Activated CD8-positive, alpha-beta T cell treated with anti-CD3 and anti-CD28 coated beads, Interleukin-2, amount 10 ng/mL, durations not matched to agents 7 days and 5 days (primary cell): Measurements from ENCODE around the gene UBALD2. TPM values are rescaled to one million over a fixed set of nuclear protein-coding genes. Genes with fewer than 3 reads are reported as not detected.
"Not testable (repeated sequence)": the region's sequence is repeated elsewhere in the genome, so short reads cannot be mapped to it uniquely, and the experiment has no call there.

Experiments
- ATAC-seq: fragments of 150-1000 bp; cut with Tn5 transposase; one replicate; pipeline ENCODE4 v1.10.0; 2021; ENCODE audit warnings: moderate library complexity
- CTCF ChIA-PET: fragments of 350-600 bp; sonication (Branson Sonifier 250); formaldehyde crosslinking; loops from one replicate; lab custom pipeline; 2021; ENCODE audit warnings: antibody characterized with exemption; lab: Charles Lee
- POLR2A ChIA-PET: fragments of 350-600 bp; sonication (Branson Sonifier 250); formaldehyde crosslinking; loops from one replicate; lab custom pipeline; 2021; ENCODE audit warnings: antibody characterized with exemption; lab: Charles Lee
- DNase-seq: peaks from one replicate; pipeline ENCODE4 v3.0.0-alpha.2; 2020
- H3K27ac Mint-ChIP-seq: one replicate; pipeline ENCODE4 v1.8.0; 2021; ENCODE audit warnings: mild to moderate bottlenecking, mixed read lengths
- H3K27me3 Mint-ChIP-seq: one replicate; pipeline ENCODE4 v1.8.0; 2021; ENCODE audit warnings: low read depth, mixed read lengths
- H3K36me3 Mint-ChIP-seq: one replicate; pipeline ENCODE4 v1.8.0; 2021; ENCODE audit warnings: low read depth, mixed read lengths
- H3K4me1 Mint-ChIP-seq: one replicate; pipeline ENCODE4 v1.8.0; 2021; ENCODE audit warnings: low read depth, mixed read lengths
- H3K4me3 Mint-ChIP-seq: one replicate; pipeline ENCODE4 v1.8.0; 2021; ENCODE audit warnings: mild to moderate bottlenecking, mixed read lengths
- H3K9me3 Mint-ChIP-seq: one replicate; pipeline ENCODE4 v1.8.0; 2022; ENCODE audit warnings: mixed read lengths; ENCODE audit not compliant: insufficient read depth
- total RNA-seq, 2 experiments: library from RNA; stranded (reverse); gene quantifications; one replicate each; pipeline ENCODE4 v1.2.3, GENCODE V29; 2021

Gene UBALD2
- total RNA-seq, 2 experiments from 2014 or later = 318 to 359 TPM

DNA sequence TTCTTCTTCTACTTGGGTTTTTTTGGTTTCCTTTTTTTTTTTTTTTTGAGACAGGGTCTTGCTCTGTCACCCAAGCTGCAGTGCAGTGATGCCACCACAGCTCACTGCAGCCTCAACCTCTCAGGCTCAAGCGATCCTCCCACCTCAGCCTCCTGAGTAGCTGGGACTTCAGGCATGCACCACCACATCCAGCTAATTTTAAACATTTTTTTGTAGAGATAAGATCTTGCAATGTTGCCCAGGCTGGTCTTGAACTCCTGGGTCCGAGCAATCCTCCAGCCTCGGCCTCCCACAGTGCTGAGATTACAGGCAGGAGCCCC lies 39.9 kb downstream of the UBALD2 start:
- H3K27ac Mint-ChIP-seq, POLR2A ChIA-PET, H3K4me1 Mint-ChIP-seq, H3K4me3 Mint-ChIP-seq, ATAC-seq, DNase-seq, H3K9me3 Mint-ChIP-seq, H3K36me3 Mint-ChIP-seq, H3K27me3 Mint-ChIP-seq: not testable (repeated sequence)
- CTCF ChIA-PET = interaction anchor here (1.8 to 8.3 kb wide), 5 partner anchors 11 to 291 kb away, joined by 5 to 142 read pairs (median 6); partner anchors contain the start of gene SPHK1

DNA sequence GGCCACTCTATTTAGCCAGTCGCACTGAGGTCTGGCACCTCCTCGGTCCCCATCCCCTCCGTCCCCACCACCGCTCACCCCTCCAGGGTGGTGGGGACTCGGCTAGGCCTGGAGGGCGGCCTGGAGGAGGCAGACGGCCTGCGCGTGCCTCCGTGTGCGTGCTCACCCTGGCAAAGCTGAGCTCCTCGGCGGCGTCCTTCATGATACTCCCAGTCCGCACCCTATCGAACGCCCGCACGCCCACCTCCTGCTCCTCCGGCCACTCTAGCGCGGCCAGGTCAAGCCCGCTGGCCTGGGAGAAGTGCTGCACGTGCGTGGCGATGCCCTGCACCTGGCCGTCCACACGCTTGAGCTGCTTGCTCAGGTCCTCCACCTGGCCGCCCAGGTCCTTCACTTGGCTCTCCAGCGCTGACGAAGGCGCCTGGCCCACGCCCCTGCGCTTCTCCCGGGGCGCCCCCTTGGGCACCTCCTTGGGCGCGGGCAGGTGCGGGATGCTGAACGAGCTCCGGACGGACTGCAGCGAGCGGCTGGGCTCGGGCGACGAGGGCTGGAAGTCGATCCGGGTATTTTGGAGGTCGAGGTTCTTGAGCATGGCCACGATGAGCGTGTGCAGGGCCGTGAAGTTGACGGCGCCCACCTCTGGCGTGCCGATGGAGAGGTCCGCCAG lies 42.3 kb downstream of the UBALD2 start:
- no peaks in the 10 kb centered on the region for H3K9me3 Mint-ChIP-seq
- H3K36me3 Mint-ChIP-seq = peaks cover 15% of the 10 kb centered on the region
- peaks cover 5% of the 10 kb centered on the region for H3K4me1 Mint-ChIP-seq
- H3K27ac Mint-ChIP-seq = no peak overlapping the region
- H3K4me3 Mint-ChIP-seq = no peak overlapping the region
- ATAC-seq = no peak
- CTCF ChIA-PET = interaction anchor here (1.0 kb wide), 1 partner anchor 90 kb away, joined by 3 read pairs; no protein-coding TSS in a partner anchor
- no peaks in the 10 kb centered on the region for H3K27me3 Mint-ChIP-seq
- POLR2A ChIA-PET = no interaction called here
- DNase-seq = no peak

DNA sequence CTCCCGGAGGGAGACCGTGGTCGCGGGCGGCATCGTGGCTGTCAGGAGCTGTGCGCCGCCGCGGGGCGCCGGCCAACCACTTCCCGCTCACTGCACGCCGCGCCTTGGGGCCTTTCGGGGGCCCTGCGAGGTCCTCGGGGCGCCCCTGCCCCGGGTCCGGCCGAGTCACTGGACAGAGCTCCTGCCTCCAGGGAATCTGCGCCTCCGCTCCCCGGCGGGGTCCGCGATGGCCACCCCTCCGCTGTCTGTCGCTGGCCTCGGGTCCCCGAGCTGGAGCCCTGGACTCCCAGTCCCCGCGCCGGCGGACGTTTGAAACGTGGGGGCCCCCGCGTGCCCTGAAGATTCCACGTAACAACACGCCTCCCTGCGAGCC lies 42.8 kb downstream of the UBALD2 start, which contains the start of gene QRICH2:
Gene QRICH2 (minus strand): TSS at position 311 of the 373 bp plus-strand sequence. CDS start 278 bp downstream, at position 33.
- H3K36me3 Mint-ChIP-seq = peaks cover 18% of the 10 kb centered on the region
- ChIA-PET POLR2A (no interaction called here), CTCF (interaction anchor here (4.2 kb wide), 1 partner anchor 90 kb away, joined by 24 read pairs; no protein-coding TSS in a partner anchor)
- DNase-seq = no peak
- no peak for ATAC-seq
- no peak within 1 kb of the TSS for H3K27ac Mint-ChIP-seq
- H3K4me3 Mint-ChIP-seq = no peak within 1 kb of the TSS
- no peaks in the 10 kb centered on the region for H3K9me3 Mint-ChIP-seq
- H3K4me1 Mint-ChIP-seq = peaks cover 3% of the 10 kb centered on the region
- H3K27me3 Mint-ChIP-seq = no peaks in the 10 kb centered on the region

DNA sequence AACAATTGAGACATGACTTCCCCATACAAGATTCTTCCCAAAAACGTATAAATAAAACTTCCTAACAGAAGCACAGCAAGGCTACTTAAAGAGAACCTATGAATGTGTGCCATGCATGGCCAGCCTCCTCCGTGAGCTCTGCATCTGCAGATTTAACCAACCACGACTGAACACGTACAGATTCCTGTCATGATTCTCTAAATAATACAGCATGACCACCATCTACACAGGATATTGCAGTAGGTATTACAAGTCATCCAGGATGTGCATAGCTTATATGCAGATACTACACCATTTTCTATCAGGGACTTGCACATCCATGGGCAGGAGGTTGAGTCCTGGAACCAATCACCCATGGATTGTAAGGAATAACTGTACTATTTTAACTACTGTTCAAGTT lies 44.3 kb downstream of the UBALD2 start:
- no peaks in the 10 kb centered on the region for H3K27me3 Mint-ChIP-seq
- H3K4me1 Mint-ChIP-seq = no peaks in the 10 kb centered on the region
- ATAC-seq = no peak
- H3K27ac Mint-ChIP-seq = no peak overlapping the region
- H3K36me3 Mint-ChIP-seq = peaks cover 23% of the 10 kb centered on the region
- H3K4me3 Mint-ChIP-seq = no peak overlapping the region
- no peak for DNase-seq
- ChIA-PET CTCF (interaction anchor here (1.0 to 4.2 kb wide), 4 partner anchors 10 to 296 kb away, joined by 3 to 24 read pairs (median 4); no protein-coding TSS in a partner anchor), POLR2A (no interaction called here)
- no peaks in the 10 kb centered on the region for H3K9me3 Mint-ChIP-seq

DNA sequence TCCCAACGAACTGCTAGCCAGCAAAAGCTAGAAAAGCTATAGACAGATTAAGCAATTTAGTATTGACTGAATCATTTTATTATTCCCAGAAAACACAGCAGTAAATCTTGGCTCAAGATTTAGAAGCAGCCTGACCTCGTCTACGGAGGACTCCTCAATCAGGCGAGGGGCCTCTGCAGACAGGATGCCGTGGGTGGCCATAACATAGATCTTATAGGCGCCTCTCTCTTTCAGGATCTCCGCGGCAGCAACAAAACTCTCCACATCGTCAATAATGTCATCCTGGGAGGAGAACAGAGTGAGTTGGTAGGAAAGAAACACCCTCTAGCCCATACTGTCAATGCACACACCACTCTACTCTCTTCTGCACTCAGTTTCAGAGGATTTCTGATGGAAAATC lies 47.6 kb downstream of the UBALD2 start:
- CTCF ChIA-PET = no interaction called here
- no peak for DNase-seq
- Mint-ChIP-seq H3K4me3 (no peak overlapping the region), H3K27ac (no peak overlapping the region), H3K27me3 (no peaks in the 10 kb centered on the region), H3K9me3 (no peaks in the 10 kb centered on the region), H3K4me1 (peaks cover 5% of the 10 kb centered on the region), H3K36me3 (peaks cover 35% of the 10 kb centered on the region)
- POLR2A ChIA-PET = no interaction called here
- ATAC-seq = no peak

DNA sequence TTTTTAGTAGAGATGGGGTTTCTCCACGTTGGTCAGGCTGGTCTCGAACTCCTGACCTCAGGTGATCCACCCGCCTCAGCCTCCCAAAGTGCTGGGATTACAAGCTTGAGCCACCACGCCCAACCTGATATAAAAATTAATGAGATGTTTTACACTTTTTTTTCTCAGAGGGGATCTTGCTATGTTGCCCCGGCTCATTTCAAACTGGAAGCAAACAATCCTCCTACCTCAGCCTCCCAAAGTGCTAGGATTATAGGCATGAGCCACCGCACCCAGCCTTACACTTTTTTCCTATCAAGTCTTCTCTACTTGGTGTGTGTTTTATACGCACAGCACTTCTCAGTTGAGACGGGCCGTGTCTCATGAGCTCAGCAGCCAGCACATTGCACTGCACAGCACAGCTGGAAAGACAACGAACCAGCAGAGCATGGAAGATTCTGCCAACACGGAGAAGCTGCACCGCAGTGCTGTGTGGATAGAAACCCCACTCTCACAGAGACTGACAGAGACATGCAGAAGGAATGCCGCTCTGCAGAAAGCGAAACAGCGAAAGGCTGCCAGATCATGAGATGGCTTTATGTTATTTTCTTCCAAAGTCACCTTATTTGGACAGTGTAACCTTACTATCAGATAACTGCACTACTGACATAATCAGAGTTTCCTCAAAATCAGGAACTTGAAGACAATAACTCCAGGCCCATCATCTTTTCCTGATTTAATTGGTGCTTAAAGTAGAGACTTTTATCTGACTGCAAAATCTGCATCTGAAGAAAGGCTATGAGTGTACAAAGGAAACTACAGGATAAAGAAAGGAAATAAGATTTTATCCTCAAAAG lies 49.5 kb downstream of the UBALD2 start:
- no peak overlapping the region for H3K4me3 Mint-ChIP-seq
- ATAC-seq (no peak), DNase-seq (no peak)
- no peaks in the 10 kb centered on the region for H3K9me3 Mint-ChIP-seq
- no peaks in the 10 kb centered on the region for H3K27me3 Mint-ChIP-seq
- peaks cover 38% of the 10 kb centered on the region for H3K36me3 Mint-ChIP-seq
- ChIA-PET POLR2A (no interaction called here), CTCF (interaction anchor here (1.3 to 1.7 kb wide), 2 partner anchors 10 to 84 kb away, joined by 5 to 6 read pairs; no protein-coding TSS in a partner anchor)
- no peak overlapping the region for H3K27ac Mint-ChIP-seq
- H3K4me1 Mint-ChIP-seq = peaks cover 5% of the 10 kb centered on the region

DNA sequence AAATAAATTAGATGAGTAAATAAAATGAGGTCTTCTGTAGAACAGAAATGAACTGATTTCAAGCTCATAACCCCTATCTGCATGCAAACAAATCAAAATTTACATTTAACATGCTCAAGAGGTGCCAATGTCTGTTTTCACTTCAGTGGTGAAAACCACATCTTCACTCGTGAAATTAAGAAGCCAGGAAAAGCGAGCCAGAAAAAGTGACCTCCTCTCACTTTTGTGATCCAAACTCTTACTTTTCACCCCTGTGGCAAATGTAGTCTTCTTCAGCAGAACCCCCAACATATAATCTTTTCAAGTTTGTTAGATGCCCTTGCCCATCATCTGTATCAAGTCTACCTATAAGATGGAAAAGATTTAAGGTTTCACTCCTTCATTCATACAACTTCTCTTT lies 52.4 kb downstream of the UBALD2 start:
- Mint-ChIP-seq H3K36me3 (peaks cover 35% of the 10 kb centered on the region), H3K27me3 (no peaks in the 10 kb centered on the region), H3K27ac (no peak overlapping the region), H3K4me1 (peaks cover 5% of the 10 kb centered on the region), H3K9me3 (no peaks in the 10 kb centered on the region), H3K4me3 (no peak overlapping the region)
- CTCF ChIA-PET = interaction anchor here (1.0 to 1.6 kb wide), 2 partner anchors 80 to 91 kb away, joined by 3 to 4 read pairs; no protein-coding TSS in a partner anchor
- POLR2A ChIA-PET = no interaction called here
- DNase-seq (no peak), ATAC-seq (no peak)

DNA sequence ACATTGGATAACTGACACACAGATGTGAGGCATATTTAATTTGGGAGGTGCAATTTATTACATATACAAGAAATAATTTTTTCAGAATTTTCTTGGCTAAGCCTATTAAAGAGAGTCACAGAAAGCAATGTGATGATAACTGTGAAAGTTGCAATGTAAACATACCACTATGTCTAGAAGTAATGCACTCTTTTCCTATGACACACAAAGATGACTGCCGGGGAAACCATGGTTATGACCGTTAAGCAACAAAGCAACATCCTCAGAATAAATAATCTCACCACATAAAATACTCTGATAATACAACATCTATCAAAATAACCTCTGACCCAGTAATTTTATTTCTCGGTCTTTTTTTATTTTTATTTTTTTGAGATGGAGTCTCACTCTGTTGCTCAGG lies 53.4 kb downstream of the UBALD2 start:
- ATAC-seq (no peak), DNase-seq (no peak)
- H3K36me3 Mint-ChIP-seq = peaks cover 33% of the 10 kb centered on the region
- H3K27me3 Mint-ChIP-seq = no peaks in the 10 kb centered on the region
- H3K4me1 Mint-ChIP-seq = peaks cover 5% of the 10 kb centered on the region
- no peak overlapping the region for H3K4me3 Mint-ChIP-seq
- no peaks in the 10 kb centered on the region for H3K9me3 Mint-ChIP-seq
- POLR2A ChIA-PET = no interaction called here
- CTCF ChIA-PET = no interaction called here
- H3K27ac Mint-ChIP-seq = no peak overlapping the region

Other genes with a start within 250 kb of the UBALD2 start
- gene EVPL, start 238.0 kb upstream of the UBALD2 start, total RNA-seq = under 1 TPM; 0.34 to 0.47 TPM
- gene SRP68, start 192.8 kb upstream of the UBALD2 start, total RNA-seq = 10 to 100 TPM; 85.1 to 86.0 TPM
- gene GALR2, start 190.6 kb upstream of the UBALD2 start, total RNA-seq = under 1 TPM in 1 of 2 experiments, not detected in 1; 0.18 TPM
- under 1 TPM; 0.18 to 0.34 TPM for gene ZACN, start 186.2 kb upstream of the UBALD2 start, total RNA-seq
- 100 to 1,000 TPM; 126 to 129 TPM for gene EXOC7, start 161.6 kb upstream of the UBALD2 start, total RNA-seq
- 1 to 10 TPM; 8.7 to 9.1 TPM for gene FOXJ1, start 124.1 kb upstream of the UBALD2 start, total RNA-seq
- gene RNF157, start 24.9 kb upstream of the UBALD2 start, total RNA-seq = 100 to 1,000 TPM; 150 to 165 TPM
- 1 to 10 TPM; 3.7 to 4.8 TPM for gene QRICH2, start 42.9 kb downstream of the UBALD2 start, total RNA-seq
- 10 to 100 TPM; 64.2 to 74.1 TPM for gene PRPSAP1, start 88.6 kb downstream of the UBALD2 start, total RNA-seq
- gene SPHK1, start 119.3 kb downstream of the UBALD2 start, total RNA-seq = 1 to 10 TPM; 3.8 to 4.7 TPM
- 10 to 100 TPM; 28.4 to 31.6 TPM for gene UBE2O, start 187.8 kb downstream of the UBALD2 start, total RNA-seq
- not detected for gene AANAT, start 202.3 kb downstream of the UBALD2 start, total RNA-seq
- 10 to 100 TPM; 51.4 to 52.1 TPM for gene RHBDF2, start 236.1 kb downstream of the UBALD2 start, total RNA-seq